Bronchial epithelial cell (primary cell): ENCODE results near the gene WIPF2. TPM values are rescaled to one million over a fixed set of nuclear protein-coding genes. Genes with fewer than 3 reads are reported as not detected.
"Not testable (repeated sequence)": the region's sequence is repeated elsewhere in the genome, so short reads cannot be mapped to it uniquely, and the experiment has no call there.

Source experiments
- DNase-seq: peaks from one replicate; pipeline ENCODE4 v3.0.0-alpha.2; 2010; ENCODE audit warnings: low read depth
- FAIRE-seq: peaks from 2 replicates; lab custom pipeline; 2011; peaks lifted over from hg19 to GRCh38; lab: Jason Lieb, UNC
- H3K27me3 ChIP-seq: 2 replicates; pipeline ENCODE4 v1.5.1; 2011; ENCODE audit warnings: low read length; ENCODE audit not compliant: control insufficient read depth, insufficient read depth
- H3K36me3 ChIP-seq: 2 replicates; pipeline ENCODE4 v1.5.1; 2011; ENCODE audit warnings: low read length; ENCODE audit not compliant: control insufficient read depth, insufficient read depth
- H3K4me3 ChIP-seq: 2 replicates; pipeline ENCODE4 v1.5.1; 2011; ENCODE audit warnings: mild to moderate bottlenecking, low read depth, low read length, control low read depth
- CTCF ChIP-seq: IDR thresholded peaks from 2 replicates; pipeline ENCODE4 v1.5.1; 2011; ENCODE audit warnings: mild to moderate bottlenecking, moderate library complexity, low read length, control low read depth, inconsistent platforms; ENCODE audit not compliant: insufficient read depth, severe bottlenecking
- total RNA-seq: library from RNA; depleted of rRNA; stranded (reverse); fragments of >200 nt; gene quantifications from 2 replicates; pipeline ENCODE4 v1.2.1, GENCODE V29; 2014

WIPF2 gene
- total RNA-seq, 1 donor from 2014 or later = 6.3 TPM

- Histone ChIP-seq H3K36me3 (peaks cover 3% of the 10 kb centered on the region), H3K27me3 (no peaks in the 10 kb centered on the region), H3K4me3 (no peak overlapping the region)
- FAIRE-seq (no peak), DNase-seq (no peak)
- no peak for TF ChIP-seq CTCF
These were observed 72.2 kb downstream of the WIPF2 start for GRCh38 chr17:40291281-40291664.

GRCh38 chr17:40293363-40293762 lies 74.3 kb downstream of the WIPF2 start:
- DNase-seq (no peak), FAIRE-seq (no peak)
- no peaks in the 10 kb centered on the region for H3K27me3 ChIP-seq
- no peak for TF ChIP-seq CTCF
- H3K4me3 ChIP-seq = no peak overlapping the region
- H3K36me3 ChIP-seq = peaks cover 3% of the 10 kb centered on the region

GRCh38 chr17:40295488-40296436 lies 76.7 kb downstream of the WIPF2 start:
- H3K27me3 ChIP-seq = no peaks in the 10 kb centered on the region
- peaks cover 3% of the 10 kb centered on the region for H3K36me3 ChIP-seq
- no peak overlapping the region for H3K4me3 ChIP-seq
- no peak for DNase-seq
- TF ChIP-seq CTCF = no peak
- FAIRE-seq = no peak

- Histone ChIP-seq H3K4me3 (no peak overlapping the region), H3K27me3 (no peaks in the 10 kb centered on the region), H3K36me3 (peaks cover 3% of the 10 kb centered on the region)
- no peak for DNase-seq
- no peak for FAIRE-seq
- TF ChIP-seq CTCF = no peak
These were observed 78.4 kb downstream of the WIPF2 start for GRCh38 chr17:40297511-40297910.

GRCh38 chr17:40298726-40299125 lies 79.6 kb downstream of the WIPF2 start:
- DNase-seq = no peak
- Histone ChIP-seq H3K4me3 (no peak overlapping the region), H3K36me3 (peaks cover 3% of the 10 kb centered on the region), H3K27me3 (no peaks in the 10 kb centered on the region)
- FAIRE-seq = no peak
- TF ChIP-seq CTCF = no peak

- FAIRE-seq, DNase-seq, H3K36me3 ChIP-seq: not testable (repeated sequence)
These were observed 80.2 kb downstream of the WIPF2 start for GRCh38 chr17:40299159-40299757.

More at GRCh38 chr17:40299159-40299757, 80.2 kb downstream of the WIPF2 start:
- not testable (repeated sequence) for H3K27me3 ChIP-seq, H3K4me3 ChIP-seq
